ENCODE measurements around the gene PTGIR. TPM values are rescaled to one million over a fixed set of nuclear protein-coding genes. Genes with fewer than 3 reads are reported as not detected.

Gene PTGIR
- total and polyA plus RNA-seq, 8 donors, result 0.56 to 4.6 (median 2.6) TPM

DNA sequence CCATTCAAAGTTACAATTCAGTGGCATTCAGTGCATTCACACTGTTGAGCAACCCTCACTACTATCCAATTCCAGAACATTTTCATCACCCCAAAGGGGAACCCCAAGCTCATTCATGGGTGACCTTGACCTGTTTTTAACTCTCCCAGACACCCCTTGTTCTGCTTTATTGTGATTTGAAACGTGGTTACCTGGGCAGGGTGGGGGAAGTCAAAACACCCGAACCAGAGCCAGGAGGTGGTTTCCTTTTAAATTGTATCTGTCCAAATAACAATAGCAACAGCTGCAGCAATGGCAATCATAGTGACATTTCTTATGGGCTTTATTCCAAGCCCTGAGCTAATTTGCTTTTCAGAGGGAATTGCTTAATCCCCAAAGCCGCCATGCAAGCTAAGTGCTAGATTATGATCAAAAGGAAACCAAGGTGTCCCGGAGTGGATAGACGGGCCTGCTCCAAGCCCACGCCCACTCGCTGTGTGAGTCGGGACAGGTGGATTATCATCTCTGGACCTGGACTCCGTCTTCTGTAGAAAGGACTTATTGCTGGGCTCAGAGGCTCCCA, 6.1 kb downstream of the PTGIR start:
- intact Hi-C loops (cut with DNase I), result no loop called here
- H3K27ac ChIP-seq, result peak overlapping the region; percentile 54 to 70 (median 62)

GRCh38 chr19:46617601-46618000, 7.3 kb downstream of the PTGIR start:
- H3K27ac ChIP-seq, result peak overlapping the region; percentile 16 to 61 (median 42)
- 41 to 46% methylated on average over 6 of the region's 6 CpGs for WGBS, 2 donors
- intact Hi-C loops (cut with DNase I), result no loop called here
- FAIRE-seq, result no peak
- H3K4me1 ChIP-seq, result peaks cover 13 to 24% (median 15%) of the 10 kb centered on the region in 3 donors
- no peak overlapping the region for H3K4me3 ChIP-seq
- no peaks in the 10 kb centered on the region for H3K36me3 ChIP-seq
- H3K27me3 ChIP-seq, result no peaks in the 10 kb centered on the region
- no peaks in the 10 kb centered on the region for H3K9me3 ChIP-seq
- ATAC-seq, result peak; percentile 9 to 21 (median 16)
- no peak for TF ChIP-seq CTCF (IDR thresholded peaks at IDR 0.05)
- DNase-seq, result peak in 2 of 6 donors; percentile 26 to 35

More for the DNA sequence above, 6.1 kb downstream of the PTGIR start:
- no peak overlapping the region for H3K4me3 ChIP-seq
- no peaks in the 10 kb centered on the region for H3K27me3 ChIP-seq
- 11 to 19% methylated on average over 9 of the region's 9 CpGs for WGBS, 2 donors
- TF ChIP-seq CTCF (IDR thresholded peaks at IDR 0.05), result no peak
- no peaks in the 10 kb centered on the region for H3K9me3 ChIP-seq
- no peaks in the 10 kb centered on the region for H3K36me3 ChIP-seq
- ATAC-seq, result peak; percentile 52 to 80 (median 70)
- H3K4me1 ChIP-seq, result peaks cover 13 to 24% (median 15%) of the 10 kb centered on the region in 3 donors
- FAIRE-seq, result no peak
- DNase-seq, result peak in 5 of 6 donors; percentile 55 to 88 (median 79)

- peak; percentile 18 to 36 (median 33) for TF ChIP-seq CTCF (IDR thresholded peaks at IDR 0.05)
- no peaks in the 10 kb centered on the region for H3K9me3 ChIP-seq
- H3K36me3 ChIP-seq, result no peaks in the 10 kb centered on the region
- ATAC-seq, result peak; percentile 76 to 87 (median 84)
- H3K27me3 ChIP-seq, result no peaks in the 10 kb centered on the region
- no peak overlapping the region for H3K4me3 ChIP-seq
- intact Hi-C loops (cut with DNase I), result no loop called here
- WGBS, 2 donors, result 20 to 22% methylated on average over 17 of the region's 17 CpGs
- DNase-seq, result peak; percentile 86 to 97 (median 89)
- no peak for FAIRE-seq
- H3K4me1 ChIP-seq, result peaks cover 13 to 24% (median 15%) of the 10 kb centered on the region in 3 donors
- peak overlapping the region in 3 of 4 donors; percentile 16 to 61 (median 55) for H3K27ac ChIP-seq
Observed at GRCh38 chr19:46616631-46617322, 8.1 kb downstream of the PTGIR start.

DNA sequence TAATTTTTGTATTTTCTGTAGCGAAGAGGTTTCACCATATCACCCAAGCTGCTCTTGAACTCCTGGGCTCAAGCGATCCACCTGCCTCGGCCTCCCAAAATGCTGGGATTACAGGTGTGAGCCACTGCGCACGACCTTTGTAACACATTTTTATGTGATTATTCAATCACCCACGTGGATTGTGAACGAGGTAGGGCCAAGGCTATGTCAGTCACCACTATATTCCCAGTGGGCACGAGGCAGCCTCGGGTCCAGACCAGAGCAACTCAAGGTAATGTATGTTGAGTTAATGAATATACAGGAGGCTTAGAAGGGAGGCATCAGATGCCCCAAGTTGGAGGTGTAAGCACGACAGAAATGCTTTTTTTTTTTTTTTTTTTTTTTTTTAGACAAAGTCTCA, 8.9 kb downstream of the PTGIR start:
- H3K27ac ChIP-seq, result no peak overlapping the region
- FAIRE-seq (no peak), ATAC-seq (no peak), DNase-seq (peak in 2 of 6 donors; percentile 20 to 21)
- no peaks in the 10 kb centered on the region for H3K27me3 ChIP-seq
- no peaks in the 10 kb centered on the region for H3K9me3 ChIP-seq
- no peak for TF ChIP-seq CTCF (IDR thresholded peaks at IDR 0.05)
- peaks cover 13 to 24% (median 15%) of the 10 kb centered on the region in 3 donors for H3K4me1 ChIP-seq
- no peak overlapping the region for H3K4me3 ChIP-seq
- 59 to 60% methylated on average over 10 of the region's 10 CpGs for WGBS, 2 donors
- no peaks in the 10 kb centered on the region for H3K36me3 ChIP-seq
- intact Hi-C loops (cut with DNase I), result no loop called here
